Activated CD4-positive, alpha-beta T cell treated with anti-CD3 and anti-CD28 coated beads, Interleukin-2, amount 10 ng/mL, durations not matched to agents 24 days and 14 days (primary cell): ENCODE measurements around the gene LYSMD3. TPM values are rescaled to one million over a fixed set of nuclear protein-coding genes. Genes with fewer than 3 reads are reported as not detected.
A peak's percentile ranks its signal among the peaks of the same experiment; 100 is the strongest.

ENCODE experiments used
- DNase-seq: peaks from one replicate; pipeline ENCODE4 v3.0.0; 2022
- H3K27ac Mint-ChIP-seq: one replicate; pipeline ENCODE4 v1.8.0; 2022; ENCODE audit warnings: mild to moderate bottlenecking, mixed read lengths
- H3K27me3 Mint-ChIP-seq: one replicate; pipeline ENCODE4 v1.8.0; 2022; ENCODE audit warnings: mixed read lengths
- H3K36me3 Mint-ChIP-seq: one replicate; pipeline ENCODE4 v1.8.0; 2022; ENCODE audit warnings: low read depth, mild to moderate bottlenecking, mixed read lengths
- H3K4me1 Mint-ChIP-seq: one replicate; pipeline ENCODE4 v1.8.0; 2021; ENCODE audit warnings: mixed read lengths
- H3K4me3 Mint-ChIP-seq: one replicate; pipeline ENCODE4 v1.8.0; 2022; ENCODE audit warnings: mild to moderate bottlenecking, moderate library complexity, mixed read lengths
- H3K9me3 Mint-ChIP-seq: one replicate; pipeline ENCODE4 v1.8.0; 2021; ENCODE audit warnings: mixed read lengths
- intact Hi-C: fragments of 100-400 bp; cut with micrococcal nuclease; formaldehyde crosslinking; loops from one replicate; pipeline ENCODE4 v1.15.1; 2023
- total RNA-seq: library from RNA; stranded (reverse); gene quantifications from 2 replicates; pipeline ENCODE4 v1.2.3, GENCODE V29; 2022

LYSMD3 gene
- total RNA-seq, 1 donor from 2014 or later, result 11.3 TPM

GRCh38 chr5:90484540-90484939 is 44.8 kb downstream of the LYSMD3 start:
- H3K4me1 Mint-ChIP-seq, result no peaks in the 10 kb centered on the region
- H3K27me3 Mint-ChIP-seq, result no peaks in the 10 kb centered on the region
- no peak overlapping the region for H3K27ac Mint-ChIP-seq
- H3K4me3 Mint-ChIP-seq, result no peak overlapping the region
- H3K9me3 Mint-ChIP-seq, result peaks cover 4% of the 10 kb centered on the region
- peaks cover 6% of the 10 kb centered on the region for H3K36me3 Mint-ChIP-seq
- intact Hi-C loops, result no loop called here
- no peak for DNase-seq

- H3K4me1 Mint-ChIP-seq, result no peaks in the 10 kb centered on the region
- no peak overlapping the region for H3K4me3 Mint-ChIP-seq
- peaks cover 4% of the 10 kb centered on the region for H3K9me3 Mint-ChIP-seq
- peaks cover 6% of the 10 kb centered on the region for H3K36me3 Mint-ChIP-seq
- no peak for DNase-seq
- no peaks in the 10 kb centered on the region for H3K27me3 Mint-ChIP-seq
- intact Hi-C loops, result no loop called here
- no peak overlapping the region for H3K27ac Mint-ChIP-seq
Observed at GRCh38 chr5:90483206-90483605, 46.2 kb downstream of the LYSMD3 start.

GRCh38 chr5:90480699-90481098 is 48.7 kb downstream of the LYSMD3 start:
- Mint-ChIP-seq H3K36me3 (peaks cover 2% of the 10 kb centered on the region), H3K4me1 (peaks cover 14% of the 10 kb centered on the region), H3K4me3 (no peak overlapping the region), H3K27me3 (no peaks in the 10 kb centered on the region), H3K9me3 (no peaks in the 10 kb centered on the region), H3K27ac (no peak overlapping the region)
- intact Hi-C loops, result no loop called here
- no peak for DNase-seq

GRCh38 chr5:90479611-90480385 is 49.6 kb downstream of the LYSMD3 start:
- Mint-ChIP-seq H3K27ac (no peak overlapping the region), H3K9me3 (no peaks in the 10 kb centered on the region), H3K36me3 (peaks cover 2% of the 10 kb centered on the region), H3K4me3 (no peak overlapping the region), H3K27me3 (no peaks in the 10 kb centered on the region), H3K4me1 (peaks cover 20% of the 10 kb centered on the region)
- DNase-seq, result no peak
- intact Hi-C loops, result no loop called here

GRCh38 chr5:90477621-90478215 is 51.7 kb downstream of the LYSMD3 start:
- Mint-ChIP-seq H3K27me3 (no peaks in the 10 kb centered on the region), H3K9me3 (no peaks in the 10 kb centered on the region), H3K4me1 (peaks cover 29% of the 10 kb centered on the region), H3K4me3 (no peak overlapping the region), H3K27ac (no peak overlapping the region), H3K36me3 (peaks cover 3% of the 10 kb centered on the region)
- DNase-seq, result no peak
- intact Hi-C loops, result no loop called here

- peaks cover 3% of the 10 kb centered on the region for H3K36me3 Mint-ChIP-seq
- peaks cover 32% of the 10 kb centered on the region for H3K4me1 Mint-ChIP-seq
- H3K9me3 Mint-ChIP-seq, result no peaks in the 10 kb centered on the region
- no peaks in the 10 kb centered on the region for H3K27me3 Mint-ChIP-seq
- no peak overlapping the region for H3K4me3 Mint-ChIP-seq
- intact Hi-C loops, result no loop called here
- no peak for DNase-seq
- H3K27ac Mint-ChIP-seq, result no peak overlapping the region
Observed at GRCh38 chr5:90477073-90477472, 52.3 kb downstream of the LYSMD3 start.

- no peak overlapping the region for H3K4me3 Mint-ChIP-seq
- intact Hi-C loops, result no loop called here
- H3K9me3 Mint-ChIP-seq, result no peaks in the 10 kb centered on the region
- no peak for DNase-seq
- no peak overlapping the region for H3K27ac Mint-ChIP-seq
- peaks cover 3% of the 10 kb centered on the region for H3K36me3 Mint-ChIP-seq
- peaks cover 32% of the 10 kb centered on the region for H3K4me1 Mint-ChIP-seq
- no peaks in the 10 kb centered on the region for H3K27me3 Mint-ChIP-seq
Observed at GRCh38 chr5:90476391-90476790, 53.0 kb downstream of the LYSMD3 start.

GRCh38 chr5:90475436-90475980 is 53.9 kb downstream of the LYSMD3 start:
- no peak overlapping the region for H3K27ac Mint-ChIP-seq
- peaks cover 10% of the 10 kb centered on the region for H3K36me3 Mint-ChIP-seq
- intact Hi-C loops, result no loop called here
- no peak for DNase-seq
- peaks cover 36% of the 10 kb centered on the region for H3K4me1 Mint-ChIP-seq
- no peaks in the 10 kb centered on the region for H3K9me3 Mint-ChIP-seq
- no peaks in the 10 kb centered on the region for H3K27me3 Mint-ChIP-seq
- H3K4me3 Mint-ChIP-seq, result peak overlapping the region; percentile 98

GRCh38 chr5:90474235-90475107 is 54.9 kb downstream of the LYSMD3 start, which contains the start of the genes MBLAC2 and POLR3G:
Gene MBLAC2 (minus strand): TSS chr5:90474771. CDS start chr5:90474292, 479 bp downstream.
Gene POLR3G (plus strand): TSS chr5:90474864. CDS start chr5:90485568, 10,704 bp downstream.
- DNase-seq, result peak; percentile 97
- intact Hi-C loops, result loop anchor here (1.0 to 5.0 kb wide), 4 partner anchors 34 to 908 kb away; partner anchors contain the start of genes ARRDC3, CETN3 and LYSMD3
- Mint-ChIP-seq H3K9me3 (no peaks in the 10 kb centered on the region), H3K27ac (peak within 1 kb of the TSS; percentile 97), H3K27me3 (no peaks in the 10 kb centered on the region), H3K4me1 (peaks cover 38% of the 10 kb centered on the region), H3K4me3 (peak within 1 kb of the TSS; percentile 98), H3K36me3 (peaks cover 16% of the 10 kb centered on the region)

GRCh38 chr5:90473396-90474234 is 55.8 kb downstream of the LYSMD3 start:
- Mint-ChIP-seq H3K36me3 (peaks cover 22% of the 10 kb centered on the region), H3K9me3 (peaks cover 6% of the 10 kb centered on the region), H3K27me3 (no peaks in the 10 kb centered on the region), H3K4me1 (peaks cover 38% of the 10 kb centered on the region), H3K4me3 (peak overlapping the region; percentile 98), H3K27ac (peak overlapping the region; percentile 97)
- intact Hi-C loops, result loop anchor here (1.0 to 5.0 kb wide), 4 partner anchors 33 to 909 kb away; partner anchors contain the start of genes ARRDC3, CETN3 and LYSMD3
- DNase-seq, result peak; percentile 76

GRCh38 chr5:90472783-90473395 is 56.5 kb downstream of the LYSMD3 start:
- no peak for DNase-seq
- Mint-ChIP-seq H3K36me3 (peaks cover 29% of the 10 kb centered on the region), H3K4me1 (peaks cover 36% of the 10 kb centered on the region), H3K27me3 (no peaks in the 10 kb centered on the region), H3K4me3 (peak overlapping the region; percentile 98), H3K9me3 (peaks cover 9% of the 10 kb centered on the region), H3K27ac (peak overlapping the region; percentile 97)
- intact Hi-C loops, result loop anchor here (5.0 kb wide), 1 partner anchor 909 kb away; the partner anchor contains the start of gene ARRDC3
